WERI-Rb-1 (cell line): Measurements from ENCODE around the gene SPEG.

ENCODE experiments used
- DNase-seq: peaks from one replicate; pipeline ENCODE4 v3.0.0-alpha.2; 2020
- H3K27ac ChIP-seq: fragments of 250-450 bp; sonication (Bioruptor Pico); 2 replicates; pipeline ENCODE4 v1.5.1; 2020; ENCODE audit warnings: mild to moderate bottlenecking, moderate library complexity
- H3K27me3 ChIP-seq: fragments of 250-450 bp; sonication (Bioruptor Pico); 2 replicates; pipeline ENCODE4 v1.5.1; 2021; ENCODE audit warnings: mild to moderate bottlenecking, low read depth, moderate library complexity; ENCODE audit not compliant: insufficient read depth, severe bottlenecking
- H3K36me3 ChIP-seq: fragments of 250-450 bp; sonication (Bioruptor Pico); 2 replicates; pipeline ENCODE4 v1.5.1; 2020; ENCODE audit warnings: mild to moderate bottlenecking, moderate library complexity
- H3K4me3 ChIP-seq: 2 replicates; pipeline ENCODE4 v1.5.1; 2011; ENCODE audit warnings: low read depth, mild to moderate bottlenecking, control low read depth, low read length
- H3K9me3 ChIP-seq: fragments of 250-450 bp; sonication (Bioruptor Pico); 2 replicates; pipeline ENCODE4 v1.5.1; 2021; ENCODE audit warnings: mild to moderate bottlenecking, moderate library complexity; ENCODE audit not compliant: severe bottlenecking
- TF ChIP-seq, protein P1 (sequence below): IDR thresholded peaks from 2 replicates; pipeline ENCODE4 v1.5.1; 2011; ENCODE audit warnings: low read depth, mild to moderate bottlenecking, control low read depth, inconsistent platforms, low read length

The SPEG gene

DNA sequence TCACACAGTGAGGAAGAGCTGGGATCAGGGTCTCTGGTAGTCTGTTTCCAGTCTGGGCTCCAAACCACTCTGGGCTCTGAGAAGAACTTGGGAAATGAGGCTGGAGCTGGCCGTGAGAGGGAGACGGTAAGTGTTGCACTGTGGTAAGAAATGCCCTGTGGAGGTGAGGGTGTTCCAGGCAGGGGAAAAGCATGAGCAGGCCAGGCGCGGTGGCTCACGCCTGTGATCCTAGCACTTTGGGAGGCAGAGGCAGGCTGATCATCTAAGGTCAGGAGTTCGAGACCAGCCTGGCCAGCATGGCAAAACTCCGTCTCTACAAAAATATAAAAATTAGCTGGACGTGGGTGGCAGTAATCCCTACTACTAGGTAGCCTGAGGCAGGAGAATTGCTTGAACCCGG, 30.8 kb upstream of the SPEG start:
- H3K36me3 ChIP-seq = no peaks in the 10 kb centered on the region
- H3K27me3 ChIP-seq = no peaks in the 10 kb centered on the region
- no peak overlapping the region for H3K4me3 ChIP-seq
- TF ChIP-seq, protein P1, sequence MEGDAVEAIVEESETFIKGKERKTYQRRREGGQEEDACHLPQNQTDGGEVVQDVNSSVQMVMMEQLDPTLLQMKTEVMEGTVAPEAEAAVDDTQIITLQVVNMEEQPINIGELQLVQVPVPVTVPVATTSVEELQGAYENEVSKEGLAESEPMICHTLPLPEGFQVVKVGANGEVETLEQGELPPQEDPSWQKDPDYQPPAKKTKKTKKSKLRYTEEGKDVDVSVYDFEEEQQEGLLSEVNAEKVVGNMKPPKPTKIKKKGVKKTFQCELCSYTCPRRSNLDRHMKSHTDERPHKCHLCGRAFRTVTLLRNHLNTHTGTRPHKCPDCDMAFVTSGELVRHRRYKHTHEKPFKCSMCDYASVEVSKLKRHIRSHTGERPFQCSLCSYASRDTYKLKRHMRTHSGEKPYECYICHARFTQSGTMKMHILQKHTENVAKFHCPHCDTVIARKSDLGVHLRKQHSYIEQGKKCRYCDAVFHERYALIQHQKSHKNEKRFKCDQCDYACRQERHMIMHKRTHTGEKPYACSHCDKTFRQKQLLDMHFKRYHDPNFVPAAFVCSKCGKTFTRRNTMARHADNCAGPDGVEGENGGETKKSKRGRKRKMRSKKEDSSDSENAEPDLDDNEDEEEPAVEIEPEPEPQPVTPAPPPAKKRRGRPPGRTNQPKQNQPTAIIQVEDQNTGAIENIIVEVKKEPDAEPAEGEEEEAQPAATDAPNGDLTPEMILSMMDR = no peak
- no peaks in the 10 kb centered on the region for H3K9me3 ChIP-seq
- no peak for DNase-seq
- H3K27ac ChIP-seq = peak overlapping the region; percentile 79

DNA sequence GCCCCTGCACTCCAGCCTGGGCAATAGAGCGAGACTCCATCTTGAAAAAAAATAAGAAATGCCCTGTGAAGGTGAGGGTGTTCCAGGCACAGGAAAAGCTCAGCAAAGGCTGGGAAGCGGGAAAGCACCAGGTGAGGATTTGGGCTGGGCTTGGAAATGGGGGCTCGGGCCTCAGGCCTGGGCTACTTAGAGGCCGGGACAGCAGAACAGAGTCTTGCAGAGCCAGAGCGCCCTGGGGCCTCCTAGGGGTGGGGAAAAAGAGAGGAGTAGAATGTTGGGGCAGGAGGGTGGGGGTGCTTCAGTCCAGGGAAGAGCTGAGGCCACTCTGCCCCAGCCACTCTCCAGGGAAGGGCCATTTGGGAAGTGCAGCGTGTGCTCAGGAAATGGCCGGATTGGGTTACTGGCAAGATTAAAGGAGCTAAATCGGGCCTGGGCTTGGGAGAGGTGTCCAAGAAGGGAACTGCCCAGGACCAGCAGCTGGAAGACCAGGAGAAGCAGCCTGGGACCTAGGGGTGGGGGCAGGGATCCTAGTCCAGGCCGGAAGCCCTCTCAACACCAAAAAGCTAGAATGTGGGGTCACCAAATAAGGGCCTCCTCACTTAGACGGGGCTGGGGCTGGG, 30.2 kb upstream of the SPEG start:
- no peaks in the 10 kb centered on the region for H3K27me3 ChIP-seq
- H3K36me3 ChIP-seq = no peaks in the 10 kb centered on the region
- H3K9me3 ChIP-seq = no peaks in the 10 kb centered on the region
- TF ChIP-seq, protein P1 = no peak
- peak; percentile 44 for DNase-seq
- H3K27ac ChIP-seq = peak overlapping the region; percentile 79
- no peak overlapping the region for H3K4me3 ChIP-seq

DNA sequence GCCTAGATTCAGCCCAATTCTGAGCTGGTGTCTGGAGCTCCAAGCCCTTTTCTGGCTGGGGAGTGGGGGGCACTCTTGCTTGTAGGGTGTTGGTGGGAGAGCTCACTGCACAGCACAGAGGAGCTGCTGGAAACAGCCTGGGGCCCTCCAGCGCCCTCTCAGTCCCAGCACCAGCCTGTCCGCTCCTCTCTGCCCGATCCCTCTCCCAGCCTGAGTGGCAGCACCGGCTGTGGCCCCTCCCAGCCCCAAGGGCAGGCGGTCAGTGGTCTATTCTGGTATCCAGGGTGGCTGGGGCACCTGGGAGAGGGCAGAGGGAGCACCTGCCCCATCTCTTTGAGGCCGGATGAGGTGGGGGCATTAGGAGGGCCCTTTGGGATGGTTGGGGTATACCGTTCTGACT, 29.7 kb upstream of the SPEG start:
- H3K9me3 ChIP-seq = no peaks in the 10 kb centered on the region
- no peaks in the 10 kb centered on the region for H3K27me3 ChIP-seq
- peak; percentile 67 for DNase-seq
- H3K27ac ChIP-seq = peak overlapping the region; percentile 79
- H3K36me3 ChIP-seq = no peaks in the 10 kb centered on the region
- TF ChIP-seq, protein P1 = peak; percentile 34; the same call in 1 of the 2 replicates
- H3K4me3 ChIP-seq = no peak overlapping the region

DNA sequence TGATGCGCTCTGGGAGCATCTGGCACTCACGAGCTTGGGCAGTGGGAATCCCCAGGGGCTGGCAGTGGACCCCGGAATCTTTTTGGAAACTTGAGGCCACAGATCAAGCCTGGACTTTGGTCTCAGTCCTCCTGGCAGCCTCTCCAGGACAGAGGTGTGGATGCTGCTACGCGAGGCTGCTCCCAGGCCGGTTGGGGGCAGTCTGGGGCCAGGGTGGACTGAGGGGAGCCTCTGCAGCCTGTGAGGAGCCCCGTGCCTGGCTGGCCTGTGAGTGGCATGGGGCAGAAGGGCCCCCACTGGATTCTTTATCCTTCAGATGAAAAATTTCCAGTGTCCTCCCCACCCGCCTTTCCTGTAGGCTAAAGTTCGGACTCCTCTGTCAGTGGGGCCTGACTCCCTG, 29.2 kb upstream of the SPEG start:
- Histone ChIP-seq H3K27me3 (no peaks in the 10 kb centered on the region), H3K4me3 (no peak overlapping the region), H3K36me3 (no peaks in the 10 kb centered on the region), H3K9me3 (no peaks in the 10 kb centered on the region), H3K27ac (peak overlapping the region; percentile 79)
- DNase-seq = peak; percentile 55
- TF ChIP-seq, protein P1 = peak; percentile 47

DNA sequence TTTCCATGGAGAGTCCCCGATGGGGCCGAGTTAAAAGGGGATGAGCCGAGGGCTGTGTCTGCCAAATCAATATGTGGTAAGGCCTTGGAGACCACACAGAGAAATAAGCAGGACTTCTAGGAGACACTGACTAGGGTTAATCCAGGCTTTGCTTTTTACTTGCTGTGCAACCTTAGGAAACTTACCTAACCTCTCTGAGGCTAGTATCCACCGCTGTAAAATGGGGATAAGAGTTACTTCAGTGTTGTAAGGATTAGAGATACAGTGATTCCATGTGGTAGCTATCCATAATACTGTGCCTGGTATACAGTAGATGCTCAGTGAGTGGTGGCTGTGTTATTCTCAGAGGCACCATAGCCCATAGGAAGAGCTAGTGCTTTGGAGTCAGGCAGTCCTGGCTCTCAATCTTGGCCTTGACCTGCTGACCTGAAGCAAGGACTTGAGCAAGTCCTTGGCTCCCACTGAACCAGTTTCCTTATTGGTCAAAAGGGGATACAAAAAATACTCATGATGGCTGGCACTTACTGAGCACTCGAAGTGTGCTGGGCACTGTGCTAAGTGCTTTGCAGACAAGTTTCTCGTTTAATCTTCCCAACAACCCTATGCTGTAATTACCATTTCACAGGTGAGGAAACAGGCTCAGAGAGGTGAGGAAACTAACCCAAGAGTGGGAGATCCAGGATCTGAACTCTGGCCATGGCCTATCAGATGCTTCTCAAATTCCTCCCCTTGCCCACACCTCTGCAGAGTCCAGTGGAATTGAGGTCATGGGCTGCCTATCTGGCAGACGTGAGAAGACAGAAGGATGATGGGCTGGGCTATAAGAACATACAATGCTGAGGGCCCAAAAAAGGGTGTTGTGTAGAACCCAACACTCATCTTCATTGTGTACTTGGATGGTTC, 28.4 kb upstream of the SPEG start:
- no peak for DNase-seq
- H3K27ac ChIP-seq = no peak overlapping the region
- TF ChIP-seq, protein P1 = no peak
- no peak overlapping the region for H3K4me3 ChIP-seq
- no peaks in the 10 kb centered on the region for H3K9me3 ChIP-seq
- H3K27me3 ChIP-seq = no peaks in the 10 kb centered on the region
- no peaks in the 10 kb centered on the region for H3K36me3 ChIP-seq
